Pons (tissue), 1 donor: ENCODE results near the gene ERI2.

Source experiments
- DNase-seq: peaks from one replicate; pipeline ENCODE4 v3.0.0-alpha.2; 2016; ENCODE audit warnings: low spot score

The ERI2 gene, protein sequence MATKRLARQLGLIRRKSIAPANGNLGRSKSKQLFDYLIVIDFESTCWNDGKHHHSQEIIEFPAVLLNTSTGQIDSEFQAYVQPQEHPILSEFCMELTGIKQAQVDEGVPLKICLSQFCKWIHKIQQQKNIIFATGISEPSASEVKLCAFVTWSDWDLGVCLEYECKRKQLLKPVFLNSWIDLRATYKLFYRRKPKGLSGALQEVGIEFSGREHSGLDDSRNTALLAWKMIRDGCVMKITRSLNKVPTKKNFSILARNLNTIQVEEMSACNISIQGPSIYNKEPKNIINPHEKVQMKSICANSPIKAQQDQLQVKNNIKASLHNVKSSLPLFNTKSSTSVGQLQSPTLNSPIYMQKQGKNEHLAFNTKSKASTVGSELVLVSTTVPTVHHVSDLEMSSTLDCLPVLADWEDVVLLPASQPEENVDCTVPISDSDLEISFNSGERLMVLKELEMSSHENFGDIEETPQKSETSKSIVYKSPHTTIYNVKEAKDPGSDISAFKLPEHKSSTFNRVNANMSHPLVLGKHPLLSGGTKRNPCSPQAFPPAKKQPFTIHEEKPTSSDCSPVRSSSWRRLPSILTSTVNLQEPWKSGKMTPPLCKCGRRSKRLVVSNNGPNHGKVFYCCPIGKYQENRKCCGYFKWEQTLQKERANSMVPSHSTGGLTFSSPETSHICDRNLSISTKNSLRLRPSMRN

DNA sequence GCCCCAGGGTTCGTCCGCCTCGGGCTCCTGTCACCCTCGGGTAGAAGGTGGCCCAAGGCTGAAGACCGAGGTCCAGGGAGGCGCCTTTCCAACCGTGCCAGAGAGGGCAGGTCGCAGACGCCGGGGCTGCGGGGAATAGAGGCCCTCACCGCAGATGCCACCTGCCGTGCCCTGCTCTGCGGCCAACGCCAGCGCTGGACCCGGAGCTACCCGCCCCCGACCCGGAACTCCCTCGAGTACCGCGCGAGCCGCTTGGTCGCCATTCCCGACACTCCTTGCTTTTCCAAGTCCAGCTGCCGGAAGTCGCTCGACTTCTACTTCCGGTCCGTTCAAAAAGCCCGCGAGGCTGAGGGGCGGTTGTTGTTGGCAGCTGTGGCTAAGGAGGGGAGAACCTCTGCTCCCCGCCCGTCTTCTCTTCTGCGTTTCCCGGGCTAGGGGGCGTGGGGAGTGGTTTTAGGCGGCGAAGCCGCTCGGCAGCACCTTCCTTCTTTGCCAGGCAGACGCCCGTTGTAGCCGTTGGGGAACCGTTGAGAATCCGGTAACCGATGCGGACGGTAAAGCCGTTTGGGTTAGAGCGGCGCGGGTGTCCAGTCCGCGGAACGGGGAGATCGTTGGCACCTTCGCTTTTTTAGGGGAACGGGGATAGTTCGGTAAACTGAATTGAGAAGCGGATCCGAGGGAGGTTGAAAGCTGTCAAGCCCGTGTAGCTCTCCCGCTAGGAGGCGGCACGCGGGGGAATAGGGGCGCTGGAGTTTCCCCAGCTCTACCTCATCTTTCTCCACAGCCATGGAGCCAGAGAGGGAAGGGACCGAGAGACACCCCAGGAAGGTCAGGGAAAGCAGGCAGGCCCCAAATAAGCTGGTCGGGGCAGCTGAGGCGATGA, at the start of gene ERI2, which contains the start of gene REXO5:
Gene ERI2 (minus strand): TSS at position 305 of the 883 bp plus-strand sequence. CDS start 42 bp downstream, at position 263.
Gene REXO5 (plus strand): TSS at position 360 of the 883 bp plus-strand sequence. CDS start 427 bp downstream, at position 787.
- peak; percentile 85 for DNase-seq

- no peak for DNase-seq
Observed at GRCh38 chr16:20854963-20855362, 48.7 kb upstream of the ERI2 start.

- DNase-seq: no peak
Observed at GRCh38 chr16:20853981-20854620, 47.8 kb upstream of the ERI2 start.

DNA sequence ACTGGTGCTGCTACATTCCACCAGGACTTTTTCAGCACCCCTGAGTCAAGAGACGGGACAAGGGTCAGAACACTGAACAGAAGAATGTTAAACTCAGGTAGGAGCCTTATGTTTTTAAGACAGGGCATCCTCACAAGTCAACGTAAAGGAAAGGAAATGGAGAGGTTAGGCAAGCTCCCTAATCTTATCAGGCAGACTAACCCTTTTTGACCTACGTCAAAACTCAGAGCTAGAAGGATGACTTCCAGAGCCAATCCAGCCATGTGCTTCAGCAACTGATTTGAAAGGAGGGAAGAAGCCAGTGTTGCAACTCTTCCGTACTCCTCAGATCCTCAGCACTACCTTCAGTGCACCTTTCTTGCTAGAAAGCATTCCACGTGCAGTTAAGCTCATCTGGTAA, 46.9 kb upstream of the ERI2 start:
- DNase-seq: no peak

DNA sequence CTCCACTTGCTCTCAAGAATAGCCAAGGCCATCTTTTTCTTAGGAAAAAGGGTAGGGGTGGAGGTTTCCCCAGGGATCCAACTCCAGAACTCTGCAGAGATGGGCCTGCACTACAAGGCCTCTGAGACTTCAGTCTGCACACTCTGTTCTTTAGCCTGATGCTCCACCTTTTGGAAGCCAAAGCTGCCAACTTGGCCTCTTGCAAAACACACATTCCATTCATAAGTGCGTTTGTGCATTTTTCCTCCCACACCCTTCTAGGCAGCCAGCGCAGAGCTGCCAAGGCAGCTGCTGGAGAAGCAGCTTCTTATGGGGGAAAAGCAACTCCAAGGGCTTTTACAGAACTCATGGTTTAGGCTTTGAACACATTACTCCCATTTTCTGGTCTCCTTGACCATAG, 45.3 kb upstream of the ERI2 start:
- DNase-seq: peak; percentile 40

DNA sequence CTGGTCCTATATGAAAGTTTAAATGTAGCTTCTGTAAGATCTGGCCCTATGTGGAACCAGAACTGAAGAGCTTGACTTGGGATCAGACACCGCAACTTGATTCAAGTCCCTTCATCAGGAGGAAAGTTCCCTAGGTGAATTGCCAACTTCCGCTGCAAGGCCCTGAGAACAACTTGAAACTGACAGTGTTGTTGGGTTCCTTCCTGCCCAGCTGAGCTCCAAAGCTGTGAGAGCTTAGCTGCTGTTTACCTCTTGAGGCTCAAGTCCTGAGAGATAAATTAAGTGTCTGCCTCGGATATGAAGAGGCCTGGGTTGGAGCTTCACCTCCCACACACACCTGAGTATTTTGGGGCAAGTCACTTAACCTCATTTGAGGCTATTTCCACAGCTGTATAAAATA, 44.7 kb upstream of the ERI2 start:
- no peak for DNase-seq

DNA sequence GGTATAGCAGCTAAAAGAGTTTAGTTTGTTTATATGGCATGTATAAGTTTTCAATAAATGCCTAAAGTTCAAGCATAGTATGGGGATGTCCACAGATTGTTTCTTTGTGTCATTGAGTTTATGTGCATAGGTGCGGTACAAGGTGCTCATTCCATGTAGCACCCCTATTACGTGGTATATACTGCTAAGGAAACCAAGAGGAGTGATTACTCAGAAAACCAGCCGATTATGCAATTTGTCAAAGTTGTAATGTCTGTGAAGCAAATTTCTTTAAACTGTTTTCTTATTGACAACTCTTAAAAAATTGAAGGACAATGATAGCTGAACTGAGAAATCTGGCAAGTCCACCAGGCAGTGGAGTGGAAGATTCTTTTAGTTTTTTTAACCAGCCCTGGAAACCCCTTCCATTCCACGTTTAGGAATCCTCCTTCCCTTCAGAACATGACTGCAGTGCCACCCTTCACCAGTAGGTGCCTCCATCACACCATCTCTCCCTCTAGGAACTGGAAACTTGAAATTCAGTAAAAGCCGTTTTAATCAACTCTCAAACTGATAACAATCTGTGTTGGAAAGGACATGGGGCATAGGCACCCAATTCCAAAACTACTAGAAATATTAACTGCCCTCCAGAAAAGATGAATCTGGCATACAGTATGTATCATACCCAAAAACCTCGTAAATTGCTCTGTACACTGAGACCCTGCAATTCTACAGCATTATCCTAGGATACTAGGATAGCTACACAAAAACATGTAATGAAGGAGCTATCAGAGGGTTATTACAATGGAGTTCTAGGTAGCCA, 43.5 kb upstream of the ERI2 start:
- peak; percentile 70 for DNase-seq

GRCh38 chr16:20847550-20847949, 41.3 kb upstream of the ERI2 start:
- no peak for DNase-seq

- no peak for DNase-seq
Observed at GRCh38 chr16:20846551-20846950, 40.3 kb upstream of the ERI2 start.

- DNase-seq: no peak
Observed at GRCh38 chr16:20846030-20846429, 39.8 kb upstream of the ERI2 start.

- DNase-seq: no peak
Observed at GRCh38 chr16:20844588-20844987, 38.3 kb upstream of the ERI2 start.

DNA sequence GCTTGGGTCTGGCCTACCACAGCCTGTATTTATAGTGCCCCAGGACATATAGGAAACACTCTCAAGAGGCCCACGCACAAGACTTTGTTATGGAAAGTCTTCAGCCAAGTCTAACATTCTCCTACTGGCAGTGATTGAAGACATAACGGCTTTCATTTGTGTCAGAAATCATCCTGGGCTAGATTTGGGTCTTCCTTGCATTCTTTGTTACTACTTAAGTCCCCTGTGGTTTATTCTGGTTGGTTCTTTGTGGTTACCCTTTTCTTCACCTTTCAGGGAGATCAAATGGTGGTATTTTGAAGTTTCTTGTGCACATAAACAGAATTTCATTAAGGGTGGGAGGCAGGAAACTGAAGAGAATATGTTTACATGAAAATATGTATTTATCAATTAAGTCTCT, 37.8 kb upstream of the ERI2 start:
- DNase-seq: no peak

- no peak for DNase-seq
Observed at GRCh38 chr16:20839504-20839903, 33.2 kb upstream of the ERI2 start.

- no peak for DNase-seq
Observed at GRCh38 chr16:20838240-20838639, 32.0 kb upstream of the ERI2 start.

DNA sequence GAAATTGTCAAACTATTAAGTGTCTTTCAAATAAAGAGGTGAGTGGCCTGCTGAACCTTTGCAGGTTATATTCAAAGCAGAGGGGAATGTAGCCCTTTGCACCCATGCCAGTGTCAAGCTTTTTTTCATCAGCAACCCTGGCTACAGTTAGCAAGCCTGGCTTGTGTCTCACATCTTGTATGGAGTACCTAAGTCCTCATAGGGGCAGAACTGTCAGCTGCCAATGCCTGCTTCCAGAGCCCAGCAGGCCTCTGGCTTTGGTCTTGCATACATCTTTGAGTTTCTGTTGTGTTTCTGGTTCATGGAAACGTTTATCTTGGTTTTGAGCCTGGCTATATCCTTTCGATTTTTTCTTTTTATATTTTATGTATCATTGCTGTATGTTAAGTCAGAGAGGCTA, 26.8 kb upstream of the ERI2 start:
- no peak for DNase-seq

- no peak for DNase-seq
Observed at GRCh38 chr16:20830372-20830771, 24.1 kb upstream of the ERI2 start.

DNA sequence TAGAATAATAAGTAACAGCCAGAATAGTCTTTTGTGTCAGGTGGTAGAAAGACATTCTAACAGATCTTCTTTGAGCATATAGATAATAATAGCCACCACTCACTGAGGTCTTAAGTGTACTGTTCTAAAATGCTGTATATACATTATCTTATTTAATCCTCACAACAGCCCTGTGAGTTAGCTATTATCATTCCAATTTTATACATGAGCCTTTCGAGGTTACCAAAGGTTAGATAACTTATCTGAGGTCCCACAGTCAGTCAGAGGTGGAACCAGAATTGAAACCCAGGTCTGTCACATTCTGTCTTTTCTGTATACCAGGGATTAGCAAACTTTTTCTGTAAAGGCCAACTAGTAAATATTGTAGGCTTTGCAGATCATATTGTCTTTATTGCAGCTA, 23.3 kb upstream of the ERI2 start:
- no peak for DNase-seq

DNA sequence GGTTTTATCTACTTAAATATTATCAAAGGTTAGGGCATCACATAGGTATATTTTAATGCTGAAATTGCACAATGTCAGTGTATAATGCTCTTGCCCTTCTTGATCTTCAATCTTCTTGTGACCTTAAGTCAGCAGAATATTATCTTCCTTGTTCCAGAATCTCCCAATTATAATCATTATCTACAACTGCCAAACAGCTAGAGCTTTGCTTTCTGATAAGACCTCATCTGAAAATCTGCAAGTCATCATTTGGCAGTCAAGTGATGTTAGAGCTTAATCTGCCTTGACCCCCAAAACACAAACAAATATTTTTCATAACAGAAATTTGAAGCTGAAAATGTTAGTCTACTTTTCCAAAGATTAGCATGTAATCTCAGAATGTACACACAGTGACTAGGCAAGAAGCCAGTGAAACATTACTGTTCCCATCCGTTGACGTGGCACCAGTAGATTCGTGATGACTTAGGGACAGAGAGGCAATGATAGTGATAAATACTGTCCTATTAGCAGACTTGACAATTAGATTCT, 19.8 kb upstream of the ERI2 start:
- DNase-seq: no peak

- DNase-seq: no peak
Observed at GRCh38 chr16:20822521-20823325, 16.5 kb upstream of the ERI2 start.

- DNase-seq: no peak
Observed at GRCh38 chr16:20821682-20822081, 15.4 kb upstream of the ERI2 start.
